Gastroesophageal sphincter (tissue), 4 donors: ENCODE results near the gene TSFM. TPM values are rescaled to one million over a fixed set of nuclear protein-coding genes. Genes with fewer than 3 reads are reported as not detected.

Experiments used
- ATAC-seq: fragments of 150-250 bp; one replicate; pipeline ENCODE4 v1.9.1; 2016; ENCODE audit warnings: mild to moderate bottlenecking, moderate library complexity
- H3K27ac ChIP-seq, 4 donors: fragments of 200-600 bp; sonication (generic) in 3 of 4; 1 replicate in 3 of 4; 2 replicates in 1 of 4; pipeline ENCODE4 v1.5.1; 2016 to 2019
- H3K27me3 ChIP-seq: fragments of 200-600 bp; sonication (generic); one replicate; pipeline ENCODE4 v1.5.1; 2019
- H3K36me3 ChIP-seq, 2 donors: fragments of 200-600 bp; sonication (generic); one replicate each; pipeline ENCODE4 v1.5.1; 2019; ENCODE audit warnings: control low read depth in 1 of 2
- H3K4me1 ChIP-seq, 3 donors: fragments of 200-600 bp; sonication (generic); 1 replicate in 2 of 3; 2 replicates in 1 of 3; pipeline ENCODE4 v1.5.1; 2016 to 2019; ENCODE audit warnings: control low read depth in 2 of 3
- H3K4me3 ChIP-seq, 2 donors: fragments of 200-600 bp; sonication (generic); one replicate each; pipeline ENCODE4 v1.5.1; 2019; ENCODE audit warnings: mild to moderate bottlenecking in 1 of 2, moderate library complexity in 1 of 2
- H3K9me3 ChIP-seq, 3 donors: fragments of 200-600 bp; sonication (generic); one replicate each; pipeline ENCODE4 v1.5.1; 2017 to 2019; ENCODE audit warnings: control low read depth in 2 of 3
- EP300 ChIP-seq: sonication (generic); formaldehyde crosslinking; IDR thresholded peaks from one replicate; pipeline ENCODE4 v1.6.1; 2017; ENCODE audit warnings: antibody characterized with exemption, mild to moderate bottlenecking
- POLR2A ChIP-seq, 2 donors: fragments of 450-650 bp; IDR thresholded peaks; one replicate each; pipeline ENCODE4 v1.6.1; 2017; ENCODE audit warnings: antibody characterized with exemption in 2 of 2, mild to moderate bottlenecking in 2 of 2, moderate library complexity in 1 of 2
- POLR2AphosphoS5 ChIP-seq: sonication (generic); formaldehyde crosslinking; IDR thresholded peaks from one replicate; pipeline ENCODE4 v1.6.1; 2017; ENCODE audit warnings: antibody characterized with exemption
- WGBS, 2 donors: methylation state at CpG; one replicate each; pipeline ENCODE4 v1.1.5; 2018; ENCODE audit warnings: low coverage in 1 of 2; 5-methylcytosine and 5-hydroxymethylcytosine counted together
- total RNA-seq, 4 donors: library from RNA; depleted of rRNA; stranded (reverse); fragments of >200 nt; gene quantifications; one replicate each; pipeline ENCODE4 v1.1.0, GENCODE V29; 2016
- TF ChIP-seq, protein P1 (sequence below), 4 experiments: fragments of 200-600 bp in 2 of 4; fragments of 450-650 bp in 2 of 4; sonication (generic) in 1 of 4; IDR thresholded peaks; one replicate each; pipeline ENCODE4 v1.5.1; 2017 to 2019; ENCODE audit warnings: antibody characterized with exemption in 4 of 4, mild to moderate bottlenecking in 2 of 4, moderate library complexity in 2 of 4

TSFM gene
- total RNA-seq, 4 donors from 2014 or later, result 26.4 to 30.9 (median 29.1) TPM

DNA sequence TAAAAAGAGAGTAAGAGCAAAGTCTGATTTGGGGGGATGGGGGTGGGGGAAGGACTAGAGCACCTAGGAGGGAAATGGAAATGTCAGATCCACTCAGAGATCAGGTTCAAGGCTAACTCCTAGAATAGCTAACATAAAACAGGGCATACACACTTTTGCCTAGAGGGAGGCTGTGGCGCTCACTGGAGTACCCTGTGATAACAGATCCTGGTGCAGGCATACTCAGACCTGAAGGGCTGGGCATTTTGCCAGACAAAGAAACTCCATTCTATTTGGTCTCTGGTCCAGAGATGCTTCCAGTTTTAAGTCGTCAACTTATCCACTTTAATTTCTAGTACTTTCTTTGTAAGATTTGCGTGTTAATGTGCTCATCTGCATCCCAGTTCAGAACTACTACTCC is 58.1 kb downstream of the TSFM start:
- Histone ChIP-seq H3K27ac (peak overlapping the region in 3 of 4 donors; percentile 48 to 97 (median 72)), H3K4me3 (peak overlapping the region in 1 of 2 donors; percentile 98)

DNA sequence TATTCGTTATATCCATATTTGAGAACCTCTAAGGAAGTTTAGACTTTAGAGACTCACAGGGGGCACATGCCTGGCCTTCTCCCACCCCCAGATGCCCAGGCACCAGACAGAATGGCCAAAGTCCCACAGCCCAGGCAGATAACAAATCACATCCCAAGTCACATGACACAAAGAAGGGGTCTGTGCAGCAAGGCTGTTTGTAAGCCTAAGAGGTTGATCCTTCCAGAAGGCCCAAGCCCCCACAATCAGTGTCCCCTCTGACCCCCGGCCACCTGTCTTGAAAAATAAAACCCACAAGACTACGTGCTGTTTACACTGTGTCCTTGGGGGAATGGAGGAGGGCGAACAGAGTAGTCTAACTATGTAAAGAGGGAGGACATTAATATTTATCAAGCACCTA is 58.9 kb downstream of the TSFM start:
- H3K27me3 ChIP-seq, result no peaks in the 10 kb centered on the region

More for the DNA sequence above, 58.1 kb downstream of the TSFM start:
- H3K4me1 ChIP-seq, result peaks cover 23 to 87% (median 77%) of the 10 kb centered on the region in 3 donors
- H3K27me3 ChIP-seq, result no peaks in the 10 kb centered on the region
- TF ChIP-seq POLR2AphosphoS5, result no peak
- TF ChIP-seq POLR2A (IDR thresholded peaks at IDR 0.05), result no peak
- no peak for TF ChIP-seq EP300
- TF ChIP-seq, protein P1, sequence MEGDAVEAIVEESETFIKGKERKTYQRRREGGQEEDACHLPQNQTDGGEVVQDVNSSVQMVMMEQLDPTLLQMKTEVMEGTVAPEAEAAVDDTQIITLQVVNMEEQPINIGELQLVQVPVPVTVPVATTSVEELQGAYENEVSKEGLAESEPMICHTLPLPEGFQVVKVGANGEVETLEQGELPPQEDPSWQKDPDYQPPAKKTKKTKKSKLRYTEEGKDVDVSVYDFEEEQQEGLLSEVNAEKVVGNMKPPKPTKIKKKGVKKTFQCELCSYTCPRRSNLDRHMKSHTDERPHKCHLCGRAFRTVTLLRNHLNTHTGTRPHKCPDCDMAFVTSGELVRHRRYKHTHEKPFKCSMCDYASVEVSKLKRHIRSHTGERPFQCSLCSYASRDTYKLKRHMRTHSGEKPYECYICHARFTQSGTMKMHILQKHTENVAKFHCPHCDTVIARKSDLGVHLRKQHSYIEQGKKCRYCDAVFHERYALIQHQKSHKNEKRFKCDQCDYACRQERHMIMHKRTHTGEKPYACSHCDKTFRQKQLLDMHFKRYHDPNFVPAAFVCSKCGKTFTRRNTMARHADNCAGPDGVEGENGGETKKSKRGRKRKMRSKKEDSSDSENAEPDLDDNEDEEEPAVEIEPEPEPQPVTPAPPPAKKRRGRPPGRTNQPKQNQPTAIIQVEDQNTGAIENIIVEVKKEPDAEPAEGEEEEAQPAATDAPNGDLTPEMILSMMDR (IDR thresholded peaks at IDR 0.05), result no peak
- WGBS, 2 donors, result 7 to 26% methylated on average over 3 of the region's 3 CpGs
- ATAC-seq, result no peak
- H3K9me3 ChIP-seq, result no peaks in the 10 kb centered on the region
- H3K36me3 ChIP-seq, result no peaks in the 10 kb centered on the region

DNA sequence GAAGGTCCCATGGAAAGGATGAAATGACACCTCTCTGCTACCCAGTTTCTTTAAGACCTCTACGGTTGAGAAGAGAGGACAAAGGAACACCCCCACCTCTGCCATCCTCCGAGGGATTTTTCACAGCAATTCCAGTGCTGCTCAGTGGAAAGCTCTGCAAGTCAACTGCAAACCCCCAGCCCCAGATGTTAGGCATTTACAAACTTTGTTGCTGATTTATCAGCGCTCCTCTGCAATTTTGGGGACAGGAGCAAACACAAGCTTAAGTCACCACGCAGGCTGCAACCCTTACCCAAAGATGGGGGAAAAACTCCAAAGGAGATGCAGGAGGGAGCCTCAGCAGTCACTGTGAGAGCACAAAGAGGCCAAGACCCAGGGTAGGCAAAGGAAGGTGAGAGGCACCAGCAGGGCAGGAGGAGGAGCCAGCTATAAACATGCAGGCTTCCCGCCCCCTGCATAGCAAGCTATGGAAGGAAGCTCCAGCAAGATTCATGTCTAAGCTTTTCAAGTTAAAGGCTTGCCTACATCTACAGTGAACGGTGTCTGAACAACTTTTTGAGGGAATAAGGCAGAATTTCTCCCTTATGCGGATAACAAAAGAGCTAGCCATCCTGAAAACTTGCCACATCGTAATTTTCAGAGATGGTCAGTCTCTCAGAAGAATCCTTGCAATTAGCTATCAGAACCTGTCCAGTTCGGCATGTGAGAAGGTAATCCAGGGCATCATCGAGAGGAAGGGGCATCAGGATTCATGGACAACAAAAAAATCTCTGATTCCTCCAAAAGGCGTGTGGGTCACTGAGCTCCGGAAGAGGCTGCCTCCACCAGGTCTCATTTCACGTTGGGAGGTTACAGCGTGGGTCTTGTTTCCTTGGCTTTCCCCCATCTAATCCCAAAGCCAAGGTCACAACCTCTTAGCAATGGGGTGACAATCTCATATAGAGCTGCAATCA is 60.0 kb downstream of the TSFM start:
- H3K4me1 ChIP-seq, result peaks cover 19 to 75% (median 61%) of the 10 kb centered on the region in 3 donors

More for the DNA sequence above, 58.9 kb downstream of the TSFM start:
- H3K4me3 ChIP-seq, result peak overlapping the region in 1 of 2 donors; percentile 98
- 0 to 40% methylated on average over 1 to 4 of the region's 4 CpGs for WGBS, 2 donors
- H3K4me1 ChIP-seq, result peaks cover 19 to 80% (median 70%) of the 10 kb centered on the region in 3 donors
- ATAC-seq, result no peak
- no peaks in the 10 kb centered on the region for H3K9me3 ChIP-seq
- no peaks in the 10 kb centered on the region for H3K36me3 ChIP-seq
- TF ChIP-seq EP300, result no peak
- TF ChIP-seq, protein P1 (IDR thresholded peaks at IDR 0.05), result no peak
- TF ChIP-seq POLR2A (IDR thresholded peaks at IDR 0.05), result no peak
- no peak for TF ChIP-seq POLR2AphosphoS5
- H3K27ac ChIP-seq, result peak overlapping the region in 3 of 4 donors; percentile 72 to 100 (median 97)

DNA sequence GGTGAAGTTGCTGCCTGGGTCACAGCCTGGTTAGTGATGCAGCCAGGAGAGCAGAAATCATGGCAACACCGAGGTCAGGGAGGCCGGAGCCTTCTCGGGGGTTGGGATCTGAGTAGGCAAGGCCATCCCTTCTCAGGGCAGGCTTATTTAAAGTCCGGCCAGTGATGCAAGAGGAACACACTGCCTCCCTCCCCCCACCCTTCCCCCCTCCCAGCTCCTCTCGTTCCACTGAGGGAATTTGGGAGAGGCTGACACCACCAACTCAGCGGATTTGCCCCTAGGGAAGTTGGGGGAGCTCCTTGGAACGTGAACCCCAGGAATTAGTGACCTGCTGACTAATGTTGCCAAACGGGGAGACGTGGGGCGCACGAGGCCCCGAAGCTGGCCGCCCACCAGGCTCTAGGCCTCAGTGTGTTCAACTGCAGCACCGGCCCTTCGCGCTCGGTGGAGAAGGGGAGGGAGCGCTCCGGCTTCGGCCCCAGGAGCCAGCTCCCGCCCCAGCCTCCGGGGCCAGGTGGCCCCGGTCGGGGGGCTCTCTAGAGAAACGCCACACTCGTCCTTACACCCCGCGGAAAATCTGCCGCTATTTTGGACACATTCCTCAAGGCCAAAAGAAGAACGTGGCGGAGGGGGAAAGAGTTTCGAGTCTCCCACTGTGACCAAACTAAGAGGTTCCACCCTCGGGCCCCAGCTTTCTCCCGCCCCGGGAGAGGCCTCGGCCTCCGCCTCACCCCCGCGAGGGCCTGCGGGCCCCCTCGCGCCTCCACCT is 62.3 kb downstream of the TSFM start:
- Histone ChIP-seq H3K9me3 (no peaks in the 10 kb centered on the region), H3K36me3 (no peaks in the 10 kb centered on the region), H3K4me1 (peaks cover 3 to 60% (median 39%) of the 10 kb centered on the region in 3 donors), H3K4me3 (peak overlapping the region; percentile 95 to 98), H3K27me3 (no peaks in the 10 kb centered on the region), H3K27ac (peak overlapping the region; percentile 97 to 100 (median 98))
- 0% methylated on average over 3 of the region's 42 CpGs; no CpG with 5 or more reads in 1 of the 2 donors for WGBS, 2 donors
- TF ChIP-seq, protein P1 (IDR thresholded peaks at IDR 0.05), result peak in 1 of 4 experiments; percentile 14
- TF ChIP-seq POLR2A (IDR thresholded peaks at IDR 0.05) (peak in 1 of 2 donors; percentile 32), POLR2AphosphoS5 (peak; percentile 81), EP300 (no peak)
- peak; percentile 60 for ATAC-seq

More for the DNA sequence above, 60.0 kb downstream of the TSFM start:
- peak overlapping the region in 3 of 4 donors; percentile 97 to 100 (median 98) for H3K27ac ChIP-seq
- peak overlapping the region; percentile 95 to 98 for H3K4me3 ChIP-seq
- H3K36me3 ChIP-seq, result no peaks in the 10 kb centered on the region
- TF ChIP-seq, protein P1 (IDR thresholded peaks at IDR 0.05), result no peak
- TF ChIP-seq POLR2AphosphoS5 (no peak), EP300 (no peak), POLR2A (IDR thresholded peaks at IDR 0.05) (no peak)
- no peaks in the 10 kb centered on the region for H3K9me3 ChIP-seq
- H3K27me3 ChIP-seq, result no peaks in the 10 kb centered on the region
- 12 to 17% methylated on average over 7 to 13 of the region's 14 CpGs for WGBS, 2 donors
- no peak for ATAC-seq
